Activated CD4-positive, alpha-beta T cell treated with anti-CD3 and anti-CD28 coated beads, Interleukin-2, amount 50 U/mL, for 1 hour (primary cell): ENCODE data around the gene CPNE7.
A peak's percentile ranks its signal among the peaks of the same experiment; 100 is the strongest.
"Not testable (repeated sequence)": the region's sequence is repeated elsewhere in the genome, so short reads cannot be mapped to it uniquely, and the experiment has no call there.

Experiments
- DNase-seq: peaks from one replicate; pipeline ENCODE4 v3.0.0-alpha.2; 2020

Gene CPNE7

GRCh38 chr16:89569506-89570341 is 5.8 kb upstream of the CPNE7 start:
- DNase-seq: no peak

GRCh38 chr16:89570342-89570923 is 5.1 kb upstream of the CPNE7 start:
- no peak for DNase-seq

GRCh38 chr16:89570983-89571598 is 4.5 kb upstream of the CPNE7 start:
- DNase-seq: not testable (repeated sequence)

- no peak for DNase-seq
Observed at GRCh38 chr16:89571636-89572035, 3.9 kb upstream of the CPNE7 start.

- DNase-seq: no peak
Observed at GRCh38 chr16:89572073-89572484, 3.5 kb upstream of the CPNE7 start.

- no peak for DNase-seq
Observed at GRCh38 chr16:89572485-89573205, 2.9 kb upstream of the CPNE7 start.

- no peak for DNase-seq
Observed at GRCh38 chr16:89573826-89574680, 1.5 kb upstream of the CPNE7 start.

- peak; percentile 52 for DNase-seq
Observed at GRCh38 chr16:89574681-89575246, 794 bp upstream of the CPNE7 start.

GRCh38 chr16:89576153-89577054 is 846 bp downstream of the CPNE7 start:
- DNase-seq: no peak

GRCh38 chr16:89577055-89577759 is 1.6 kb downstream of the CPNE7 start:
- DNase-seq: no peak

GRCh38 chr16:89579351-89579750 is 3.8 kb downstream of the CPNE7 start:
- DNase-seq: no peak

GRCh38 chr16:89581045-89581695 is 5.6 kb downstream of the CPNE7 start:
- no peak for DNase-seq

- no peak for DNase-seq
Observed at GRCh38 chr16:89581861-89582563, 6.5 kb downstream of the CPNE7 start.

GRCh38 chr16:89582614-89583196 is 7.1 kb downstream of the CPNE7 start:
- DNase-seq: no peak

- DNase-seq: no peak
Observed at GRCh38 chr16:89583197-89583894, 7.8 kb downstream of the CPNE7 start.

GRCh38 chr16:89583895-89584644 is 8.5 kb downstream of the CPNE7 start:
- DNase-seq: no peak
